Kidney capillary endothelial cell (primary cell): ENCODE data around the gene RCL1.
"Not testable (repeated sequence)": the region's sequence is repeated elsewhere in the genome, so short reads cannot be mapped to it uniquely, and the experiment has no call there.

Source experiments
- DNase-seq: peaks from one replicate; pipeline ENCODE4 v3.0.0-alpha.2; 2018; ENCODE audit warnings: low spot score

RCL1 gene

DNA sequence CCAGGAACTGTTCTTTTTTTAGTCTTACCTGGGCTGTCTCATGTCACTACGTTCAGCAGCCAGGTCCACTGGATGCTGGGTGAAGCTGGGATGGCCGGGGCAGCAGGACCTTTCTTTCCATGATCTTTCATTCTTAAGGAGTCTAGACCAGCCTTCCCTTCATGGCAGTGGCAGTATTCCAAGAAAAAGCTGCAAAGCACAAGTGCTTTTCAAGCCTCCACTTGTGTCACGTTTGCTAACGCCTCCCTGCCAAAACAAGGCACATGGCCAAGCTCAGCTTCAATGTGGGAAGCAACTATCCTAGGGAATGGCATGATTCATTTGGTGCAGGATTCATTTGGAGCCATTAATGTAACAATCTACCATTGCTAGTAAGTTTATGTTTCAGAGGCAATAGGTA lies 94.8 kb downstream of the RCL1 start:
- DNase-seq, result no peak

DNA sequence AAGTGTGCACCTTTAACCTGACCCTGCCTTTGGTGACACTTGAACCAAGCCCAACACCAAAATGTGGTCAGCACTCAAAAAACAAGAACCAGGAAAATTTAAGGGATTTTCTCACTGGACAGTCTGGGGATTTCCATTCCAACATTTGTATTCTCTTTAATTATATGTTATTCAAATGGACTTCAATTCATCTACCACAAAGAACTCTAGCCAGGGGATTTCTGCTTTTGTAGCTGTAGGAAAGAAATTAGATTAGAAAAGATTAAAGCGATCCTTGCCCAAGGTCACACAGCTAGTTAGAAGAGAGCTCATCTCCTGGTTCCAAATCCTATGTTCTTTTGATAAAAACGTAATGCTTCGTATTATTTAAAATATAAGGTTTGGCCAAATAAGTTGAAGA lies 97.5 kb downstream of the RCL1 start:
- no peak for DNase-seq

- no peak for DNase-seq
Measured at GRCh38 chr9:4890929-4891328, 98.2 kb downstream of the RCL1 start.

DNA sequence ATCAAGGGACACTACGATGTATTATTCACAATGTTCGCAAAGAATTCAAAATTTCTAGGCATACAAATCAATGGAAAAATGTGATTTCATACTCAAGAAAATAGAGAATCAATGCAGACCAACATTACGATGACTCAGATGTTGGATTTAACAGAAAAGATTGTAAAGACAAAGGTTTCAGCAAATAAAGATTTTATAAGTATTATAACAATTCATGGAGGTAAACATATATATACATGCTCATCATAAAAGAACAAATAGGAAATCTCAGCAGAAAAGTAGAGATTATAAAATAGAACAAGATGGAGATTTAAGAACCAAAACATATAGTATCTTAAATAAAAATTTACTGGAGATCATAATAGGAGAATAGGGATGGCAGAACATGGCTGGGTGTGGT lies 98.9 kb downstream of the RCL1 start:
- no peak for DNase-seq

DNA sequence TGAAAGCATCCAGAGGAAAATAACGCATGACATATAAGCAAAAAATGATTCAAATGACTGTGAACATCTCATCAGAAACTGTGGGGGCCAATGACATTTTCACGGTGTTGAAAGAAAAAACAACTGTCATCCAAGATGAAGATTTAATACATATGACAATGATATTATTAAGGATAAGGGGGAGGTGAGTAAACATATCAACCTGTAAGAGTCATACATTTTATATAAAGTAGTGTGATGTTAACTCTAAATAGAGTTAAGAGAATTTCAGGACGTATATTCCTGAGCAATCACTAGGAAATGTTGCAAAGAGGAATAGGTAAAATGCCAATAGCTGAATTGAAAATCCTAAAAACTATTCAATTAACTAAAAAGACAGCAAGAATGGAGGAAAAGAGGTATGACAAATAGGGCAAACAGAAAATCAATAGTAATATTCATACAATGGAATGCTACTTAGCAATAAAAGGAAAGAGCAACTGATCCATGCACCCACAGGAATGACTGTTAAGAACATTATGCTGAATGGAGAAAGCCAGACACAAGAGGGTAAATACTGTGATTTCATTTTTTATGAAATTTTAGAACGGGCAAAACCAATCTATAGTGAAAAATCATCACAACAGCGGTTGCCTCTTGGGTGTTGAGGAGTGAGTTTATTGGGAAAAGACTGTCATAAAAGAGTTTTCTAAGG lies 99.9 kb downstream of the RCL1 start:
- DNase-seq, result no peak

GRCh38 chr9:4894076-4894475 lies 101.3 kb downstream of the RCL1 start:
- no peak for DNase-seq

GRCh38 chr9:4899853-4900252 lies 107.1 kb downstream of the RCL1 start:
- DNase-seq, result not testable (repeated sequence)

- peak; percentile 35 for DNase-seq
Measured at GRCh38 chr9:4901401-4902134, 108.8 kb downstream of the RCL1 start.

- DNase-seq, result no peak
Measured at GRCh38 chr9:4902135-4902475, 109.4 kb downstream of the RCL1 start.

- DNase-seq, result no peak
Measured at GRCh38 chr9:4904322-4905134, 111.8 kb downstream of the RCL1 start.

- DNase-seq, result no peak
Measured at GRCh38 chr9:4905135-4905490, 112.4 kb downstream of the RCL1 start.
